Body of pancreas (tissue), 4 donors: Measurements from ENCODE around the gene MLXIP. TPM values are rescaled to one million over a fixed set of nuclear protein-coding genes. Genes with fewer than 3 reads are reported as not detected.

Experiments used
- ATAC-seq: fragments of 150-250 bp; one replicate; pipeline ENCODE4 v1.9.1; 2016
- DNase-seq, 4 donors: peaks; one replicate each; pipeline ENCODE4 v3.0.0-alpha.2; 2019
- H3K27ac ChIP-seq, 4 donors: fragments of 200-600 bp; sonication (generic); 1 replicate in 3 of 4; 2 replicates in 1 of 4; pipeline versions ENCODE4 v1.5.1 to v1.6.1; 2016 to 2019; ENCODE audit warnings: mild to moderate bottlenecking in 1 of 4, mixed read lengths in 1 of 4, moderate library complexity in 1 of 4
- H3K27me3 ChIP-seq, 2 donors: fragments of 200-600 bp; sonication (generic); one replicate each; pipeline ENCODE4 v1.6.0; 2016; ENCODE audit warnings: mild to moderate bottlenecking in 1 of 2
- H3K36me3 ChIP-seq, 2 donors: fragments of 200-600 bp; sonication (generic); replicated peaks in 1 of 2; 2 replicates each; pipeline ENCODE4 v1.5.1; 2016; ENCODE audit warnings: low read depth in 2 of 2; ENCODE audit not compliant: insufficient read depth in 1 of 2
- H3K4me1 ChIP-seq: fragments of 200-600 bp; sonication (generic); one replicate; pipeline ENCODE4 v1.6.0; 2016
- H3K4me3 ChIP-seq, 2 donors: fragments of 200-600 bp; sonication (generic); 1 replicate in 1 of 2; 2 replicates in 1 of 2; pipeline ENCODE4 v1.5.1; 2016 to 2019
- H3K9me3 ChIP-seq, 3 donors: fragments of 200-600 bp; sonication (generic); 1 replicate in 2 of 3; 2 replicates in 1 of 3; pipeline ENCODE4 v1.5.1; 2016
- CTCF ChIP-seq, 7 experiments: fragments of 450-650 bp in 4 of 7; fragments of 200-600 bp in 3 of 7; sonication (generic) in 3 of 7; IDR thresholded peaks; one replicate each; pipeline ENCODE4 v1.5.1; 2016 to 2019; ENCODE audit warnings: antibody characterized with exemption in 7 of 7
- POLR2A ChIP-seq, 3 donors: fragments of 450-650 bp; IDR thresholded peaks; one replicate each; pipeline ENCODE4 v1.6.1; 2016; ENCODE audit warnings: antibody characterized with exemption in 3 of 3, mild to moderate bottlenecking in 2 of 3
- WGBS, 2 donors: methylation state at CpG; one replicate each; pipeline ENCODE4 v1.1.5; 2017; 5-methylcytosine and 5-hydroxymethylcytosine counted together
- intact Hi-C: fragments of 100-400 bp; cut with DNase I; formaldehyde crosslinking; loops from one replicate; pipeline ENCODE4 v1.15.1; 2023
- total RNA-seq, 2 donors: library from RNA; depleted of rRNA; stranded (reverse); fragments of >200 nt; gene quantifications; one replicate each; pipeline ENCODE4 v1.1.0, GENCODE V29; 2016

Gene MLXIP
- total RNA-seq, 2 donors from 2014 or later = 43.6 to 84.0 TPM

DNA sequence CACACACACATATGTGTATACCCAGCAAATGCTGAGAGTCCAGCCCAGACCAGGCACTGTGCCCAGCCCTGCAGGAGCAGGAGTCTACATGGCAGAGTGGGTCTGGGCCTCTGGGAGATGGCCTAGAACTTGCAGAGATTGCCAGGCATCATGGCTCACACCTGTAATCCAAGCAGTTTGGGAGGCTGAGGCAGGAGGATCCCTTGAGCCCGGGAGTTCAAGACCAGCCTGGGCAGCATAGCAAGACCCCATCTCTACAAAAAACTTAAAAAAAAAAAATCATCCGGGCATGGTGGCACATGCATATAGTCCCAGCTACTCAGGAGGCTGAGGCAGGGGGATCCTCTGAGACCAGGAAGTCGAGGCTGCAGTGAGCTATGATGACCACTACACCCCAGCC is 20.8 kb upstream of the MLXIP start:
- H3K4me1 ChIP-seq = peaks cover 19% of the 10 kb centered on the region

GRCh38 chr12:122058549-122059149 is 19.9 kb upstream of the MLXIP start:
- TF ChIP-seq CTCF (IDR thresholded peaks at IDR 0.05) = no peak
- TF ChIP-seq POLR2A (IDR thresholded peaks at IDR 0.05) = no peak
- no peaks in the 10 kb centered on the region for H3K27me3 ChIP-seq
- intact Hi-C loops = loop anchor here (5.0 kb wide), 2 partner anchors 34 to 134 kb away; no protein-coding TSS in a partner anchor
- ATAC-seq = no peak
- peaks cover 0 to 5% of the 10 kb centered on the region in 2 donors for H3K36me3 ChIP-seq
- no peak overlapping the region for H3K27ac ChIP-seq
- H3K4me3 ChIP-seq = no peak overlapping the region
- no peak for DNase-seq
- peaks cover 27% of the 10 kb centered on the region for H3K4me1 ChIP-seq
- H3K9me3 ChIP-seq = no peaks in the 10 kb centered on the region
- WGBS, 2 donors = 89 to 93% methylated on average over 5 to 11 of the region's 11 CpGs

More for the DNA sequence above, 20.8 kb upstream of the MLXIP start:
- DNase-seq (no peak), ATAC-seq (no peak)
- Histone ChIP-seq H3K27ac (no peak overlapping the region), H3K9me3 (no peaks in the 10 kb centered on the region), H3K27me3 (no peaks in the 10 kb centered on the region), H3K4me3 (no peak overlapping the region), H3K36me3 (peaks cover 0 to 5% of the 10 kb centered on the region in 2 donors)
- TF ChIP-seq CTCF (IDR thresholded peaks at IDR 0.05) (no peak), POLR2A (IDR thresholded peaks at IDR 0.05) (no peak)
- intact Hi-C loops = loop anchor here (5.0 kb wide), 2 partner anchors 35 to 135 kb away; no protein-coding TSS in a partner anchor
- 83 to 100% methylated on average over 3 of the region's 3 CpGs for WGBS, 2 donors

DNA sequence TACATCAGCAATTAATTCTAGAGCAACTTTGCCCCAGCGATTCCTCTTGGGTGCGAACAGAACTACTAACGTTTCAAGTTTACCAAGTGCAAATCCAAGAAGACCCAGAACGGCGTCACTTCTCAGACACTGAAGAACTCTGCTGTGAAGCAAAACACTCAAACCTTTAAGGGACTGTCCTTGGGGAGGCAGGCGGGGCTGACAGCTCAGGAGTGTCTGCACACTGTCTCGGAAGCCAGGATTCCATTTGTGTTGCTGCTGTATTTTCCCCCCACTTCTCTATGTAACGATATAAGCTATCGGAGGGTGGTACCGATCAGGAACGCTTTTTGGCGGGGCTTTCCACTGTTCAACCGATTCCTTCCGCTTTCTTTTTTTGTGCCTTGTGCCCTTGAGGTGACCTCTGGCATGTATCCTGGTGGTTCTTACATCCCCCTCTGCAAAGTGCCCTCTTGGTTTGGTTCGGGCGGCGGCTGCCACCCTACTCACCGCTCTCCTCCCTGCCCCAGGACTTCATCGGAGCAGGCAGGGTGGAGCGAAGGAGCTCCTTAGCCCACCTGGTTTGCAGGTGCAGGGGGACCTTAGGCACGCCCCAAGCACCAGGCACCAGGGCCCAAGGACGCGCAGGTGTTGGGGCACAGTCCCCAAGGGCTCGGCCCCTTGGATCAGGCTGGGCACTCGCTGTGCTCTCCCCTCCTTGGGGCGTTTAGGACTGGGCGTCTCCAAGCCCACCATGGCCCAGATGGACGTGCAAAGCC is 19.2 kb upstream of the MLXIP start:
- no peak overlapping the region for H3K27ac ChIP-seq
- H3K36me3 ChIP-seq = peaks cover 0 to 5% of the 10 kb centered on the region in 2 donors
- 92 to 96% methylated on average over 24 to 25 of the region's 28 CpGs for WGBS, 2 donors
- intact Hi-C loops = loop anchor here (5.0 kb wide), 2 partner anchors 33 to 133 kb away; no protein-coding TSS in a partner anchor
- H3K4me1 ChIP-seq = peaks cover 28% of the 10 kb centered on the region
- no peaks in the 10 kb centered on the region for H3K27me3 ChIP-seq
- no peak for DNase-seq
- TF ChIP-seq POLR2A (IDR thresholded peaks at IDR 0.05) = no peak
- TF ChIP-seq CTCF (IDR thresholded peaks at IDR 0.05) = no peak
- no peak overlapping the region for H3K4me3 ChIP-seq
- ATAC-seq = no peak
- H3K9me3 ChIP-seq = no peaks in the 10 kb centered on the region

DNA sequence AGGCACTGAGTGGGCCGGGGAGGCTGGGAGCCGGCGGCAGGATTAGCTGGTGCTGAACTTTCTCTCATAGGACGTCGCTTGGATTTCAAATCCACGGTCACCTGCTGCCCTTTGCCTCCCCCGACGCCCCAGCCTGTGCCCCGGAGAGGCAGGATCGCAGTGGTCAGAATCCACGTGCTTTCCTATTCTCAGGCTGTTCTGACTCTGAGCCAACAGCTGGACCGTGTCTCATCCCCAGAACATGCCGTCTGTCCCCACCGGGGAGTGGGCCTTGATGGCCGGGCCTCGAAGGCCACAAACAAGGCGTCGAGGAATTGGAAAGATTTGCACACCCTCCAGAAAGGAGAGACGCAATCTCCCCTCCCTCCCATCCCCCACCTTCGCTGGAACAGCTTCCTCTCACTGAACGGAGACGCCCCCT is 18.5 kb upstream of the MLXIP start:
- Histone ChIP-seq H3K4me1 (peaks cover 25% of the 10 kb centered on the region), H3K27me3 (no peaks in the 10 kb centered on the region), H3K27ac (no peak overlapping the region), H3K9me3 (no peaks in the 10 kb centered on the region), H3K4me3 (no peak overlapping the region), H3K36me3 (peaks cover 0 to 5% of the 10 kb centered on the region in 2 donors)
- DNase-seq (no peak), ATAC-seq (no peak)
- TF ChIP-seq POLR2A (IDR thresholded peaks at IDR 0.05) = no peak
- TF ChIP-seq CTCF (IDR thresholded peaks at IDR 0.05) = no peak
- intact Hi-C loops = no loop called here
- WGBS, 2 donors = 86 to 88% methylated on average over 19 to 21 of the region's 22 CpGs
